Measurements from ENCODE around the gene C19orf81. TPM values are rescaled to one million over a fixed set of nuclear protein-coding genes. Genes with fewer than 3 reads are reported as not detected.
A peak's percentile ranks its signal among the peaks of the same experiment; 100 is the strongest.

C19orf81 gene
- total RNA-seq, 1 experiment from 2014 or later, result 22.4 TPM

DNA sequence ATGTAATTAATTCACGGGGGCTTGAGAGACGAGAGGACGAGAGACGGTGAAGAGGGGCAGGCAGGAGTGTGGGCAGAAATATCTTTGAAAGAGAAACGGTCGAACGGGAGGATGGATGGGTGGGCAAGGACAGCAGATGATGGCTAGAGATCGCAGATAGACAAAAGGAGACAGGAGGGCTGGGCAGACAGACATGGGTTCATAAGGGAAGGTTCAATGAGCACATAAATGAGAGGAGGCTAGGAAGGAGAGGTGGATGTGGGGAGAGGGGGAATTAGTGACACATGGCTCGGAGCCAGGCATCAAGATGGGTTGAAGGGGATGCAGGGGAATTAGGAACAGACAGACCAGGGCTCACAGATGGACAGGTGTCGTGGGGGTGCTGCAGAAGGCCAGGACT is 10.6 kb upstream of the C19orf81 start (continued):
- TF ChIP-seq, protein P1, sequence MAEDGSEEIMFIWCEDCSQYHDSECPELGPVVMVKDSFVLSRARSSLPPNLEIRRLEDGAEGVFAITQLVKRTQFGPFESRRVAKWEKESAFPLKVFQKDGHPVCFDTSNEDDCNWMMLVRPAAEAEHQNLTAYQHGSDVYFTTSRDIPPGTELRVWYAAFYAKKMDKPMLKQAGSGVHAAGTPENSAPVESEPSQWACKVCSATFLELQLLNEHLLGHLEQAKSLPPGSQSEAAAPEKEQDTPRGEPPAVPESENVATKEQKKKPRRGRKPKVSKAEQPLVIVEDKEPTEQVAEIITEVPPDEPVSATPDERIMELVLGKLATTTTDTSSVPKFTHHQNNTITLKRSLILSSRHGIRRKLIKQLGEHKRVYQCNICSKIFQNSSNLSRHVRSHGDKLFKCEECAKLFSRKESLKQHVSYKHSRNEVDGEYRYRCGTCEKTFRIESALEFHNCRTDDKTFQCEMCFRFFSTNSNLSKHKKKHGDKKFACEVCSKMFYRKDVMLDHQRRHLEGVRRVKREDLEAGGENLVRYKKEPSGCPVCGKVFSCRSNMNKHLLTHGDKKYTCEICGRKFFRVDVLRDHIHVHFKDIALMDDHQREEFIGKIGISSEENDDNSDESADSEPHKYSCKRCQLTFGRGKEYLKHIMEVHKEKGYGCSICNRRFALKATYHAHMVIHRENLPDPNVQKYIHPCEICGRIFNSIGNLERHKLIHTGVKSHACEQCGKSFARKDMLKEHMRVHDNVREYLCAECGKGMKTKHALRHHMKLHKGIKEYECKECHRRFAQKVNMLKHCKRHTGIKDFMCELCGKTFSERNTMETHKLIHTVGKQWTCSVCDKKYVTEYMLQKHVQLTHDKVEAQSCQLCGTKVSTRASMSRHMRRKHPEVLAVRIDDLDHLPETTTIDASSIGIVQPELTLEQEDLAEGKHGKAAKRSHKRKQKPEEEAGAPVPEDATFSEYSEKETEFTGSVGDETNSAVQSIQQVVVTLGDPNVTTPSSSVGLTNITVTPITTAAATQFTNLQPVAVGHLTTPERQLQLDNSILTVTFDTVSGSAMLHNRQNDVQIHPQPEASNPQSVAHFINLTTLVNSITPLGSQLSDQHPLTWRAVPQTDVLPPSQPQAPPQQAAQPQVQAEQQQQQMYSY (CRISPR knock-in tag; IDR thresholded peaks at IDR 0.05), result no peak
- TF ChIP-seq, protein P2, sequence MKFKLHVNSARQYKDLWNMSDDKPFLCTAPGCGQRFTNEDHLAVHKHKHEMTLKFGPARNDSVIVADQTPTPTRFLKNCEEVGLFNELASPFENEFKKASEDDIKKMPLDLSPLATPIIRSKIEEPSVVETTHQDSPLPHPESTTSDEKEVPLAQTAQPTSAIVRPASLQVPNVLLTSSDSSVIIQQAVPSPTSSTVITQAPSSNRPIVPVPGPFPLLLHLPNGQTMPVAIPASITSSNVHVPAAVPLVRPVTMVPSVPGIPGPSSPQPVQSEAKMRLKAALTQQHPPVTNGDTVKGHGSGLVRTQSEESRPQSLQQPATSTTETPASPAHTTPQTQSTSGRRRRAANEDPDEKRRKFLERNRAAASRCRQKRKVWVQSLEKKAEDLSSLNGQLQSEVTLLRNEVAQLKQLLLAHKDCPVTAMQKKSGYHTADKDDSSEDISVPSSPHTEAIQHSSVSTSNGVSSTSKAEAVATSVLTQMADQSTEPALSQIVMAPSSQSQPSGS (CRISPR knock-in tag; IDR thresholded peaks at IDR 0.05; ENCODE audit: borderline replicate concordance, low read depth), result no peak
- TF ChIP-seq, protein P3, sequence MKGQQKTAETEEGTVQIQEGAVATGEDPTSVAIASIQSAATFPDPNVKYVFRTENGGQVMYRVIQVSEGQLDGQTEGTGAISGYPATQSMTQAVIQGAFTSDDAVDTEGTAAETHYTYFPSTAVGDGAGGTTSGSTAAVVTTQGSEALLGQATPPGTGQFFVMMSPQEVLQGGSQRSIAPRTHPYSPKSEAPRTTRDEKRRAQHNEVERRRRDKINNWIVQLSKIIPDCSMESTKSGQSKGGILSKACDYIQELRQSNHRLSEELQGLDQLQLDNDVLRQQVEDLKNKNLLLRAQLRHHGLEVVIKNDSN (CRISPR knock-in tag; IDR thresholded peaks at IDR 0.05), result no peak
- no peak for TF ChIP-seq ETV6 (CRISPR knock-in tag; IDR thresholded peaks at IDR 0.05)
- no peak for TF ChIP-seq ZNF232 (CRISPR knock-in tag; IDR thresholded peaks at IDR 0.05)

DNA sequence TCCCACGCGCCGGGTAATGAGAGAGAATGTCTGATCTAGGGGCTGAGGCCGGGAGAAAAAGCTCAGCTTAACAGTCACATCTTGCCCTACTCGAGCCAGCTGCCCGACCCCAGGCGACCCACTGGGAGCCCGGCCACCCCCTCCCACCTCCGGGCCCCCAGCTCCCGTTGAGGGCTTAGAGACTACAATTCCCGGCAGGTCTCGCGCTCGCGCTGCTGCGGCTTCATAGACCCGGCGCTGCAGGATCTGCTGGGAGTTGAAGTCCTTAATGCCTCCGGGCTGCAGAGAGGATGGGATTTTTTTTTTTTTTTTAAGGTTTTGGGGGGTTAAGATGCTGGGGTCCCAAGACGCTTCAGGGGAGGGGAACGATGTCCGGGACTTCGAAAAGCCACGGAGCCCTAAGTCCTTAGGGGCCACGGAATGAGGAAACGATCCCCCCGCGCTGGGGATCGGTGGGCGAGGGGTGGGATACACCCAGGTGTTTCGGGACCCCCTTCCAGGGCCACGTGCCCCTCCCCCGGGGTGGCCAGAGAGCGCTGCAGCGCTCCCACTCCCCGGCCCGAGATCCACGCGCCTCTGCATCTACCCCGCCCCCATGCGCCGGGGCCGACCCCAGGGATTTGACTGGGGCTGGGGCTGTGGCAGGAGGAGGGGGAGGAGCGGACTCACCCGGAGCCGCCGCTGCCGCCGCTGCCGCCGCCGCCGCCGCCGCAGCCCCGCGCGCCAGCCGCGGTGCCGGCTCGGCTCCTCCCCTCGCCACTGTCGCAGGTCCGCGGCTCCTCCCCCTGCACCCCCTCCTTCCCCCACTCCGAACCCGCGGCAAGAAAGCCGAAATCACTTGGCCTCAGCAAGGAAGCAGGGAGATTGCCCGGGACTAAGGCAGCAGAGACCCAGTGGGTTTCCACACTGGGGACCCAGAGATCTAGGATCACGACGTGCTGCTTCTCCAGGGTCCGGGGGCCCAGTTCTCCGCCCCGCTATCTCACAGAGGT is 9.8 kb upstream of the C19orf81 start, which contains the start of gene SYT3:
TSS of gene SYT3 (minus strand) at position 761 of the 992 bp plus-strand sequence. CDS start 2,470 bp downstream, outside the sequence.
- ATAC-seq, result peak; percentile 91
- POLR2A ChIA-PET, result no interaction called here
- TF ChIP-seq JAZF1 (CRISPR knock-in tag; IDR thresholded peaks at IDR 0.05) (no peak), FOXP1 (CRISPR knock-in tag; IDR thresholded peaks at IDR 0.05; ENCODE audit: borderline replicate concordance) (no peak), SP1 (CRISPR knock-in tag; conservative IDR thresholded peaks at IDR 0.05) (peak; percentile 47; the same call in 1 of the 2 replicates)
- TF ChIP-seq, protein P4, sequence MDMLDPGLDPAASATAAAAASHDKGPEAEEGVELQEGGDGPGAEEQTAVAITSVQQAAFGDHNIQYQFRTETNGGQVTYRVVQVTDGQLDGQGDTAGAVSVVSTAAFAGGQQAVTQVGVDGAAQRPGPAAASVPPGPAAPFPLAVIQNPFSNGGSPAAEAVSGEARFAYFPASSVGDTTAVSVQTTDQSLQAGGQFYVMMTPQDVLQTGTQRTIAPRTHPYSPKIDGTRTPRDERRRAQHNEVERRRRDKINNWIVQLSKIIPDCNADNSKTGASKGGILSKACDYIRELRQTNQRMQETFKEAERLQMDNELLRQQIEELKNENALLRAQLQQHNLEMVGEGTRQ (CRISPR knock-in tag; IDR thresholded peaks at IDR 0.05), result peak; percentile 77
- TF ChIP-seq, protein P3 (CRISPR knock-in tag; IDR thresholded peaks at IDR 0.05), result peak; percentile 71
- Mint-ChIP-seq H3K9me3 (peaks cover 10% of the 10 kb centered on the region), H3K4me3 (peak within 1 kb of the TSS; percentile 88), H3K4me1 (peaks cover 16% of the 10 kb centered on the region), H3K36me3 (peaks cover 30% of the 10 kb centered on the region), H3K27me3 (ENCODE audit: low read depth) (peaks cover 28% of the 10 kb centered on the region), H3K27ac (no peak within 1 kb of the TSS)
- DNase-seq (ENCODE audit: low spot score), result peak; percentile 83
- CTCF ChIA-PET, result interaction anchor here (0.6 to 2.0 kb wide), 6 partner anchors 10 to 155 kb away, joined by 3 to 7 read pairs (median 4); partner anchors contain the start of gene C19orf81

DNA sequence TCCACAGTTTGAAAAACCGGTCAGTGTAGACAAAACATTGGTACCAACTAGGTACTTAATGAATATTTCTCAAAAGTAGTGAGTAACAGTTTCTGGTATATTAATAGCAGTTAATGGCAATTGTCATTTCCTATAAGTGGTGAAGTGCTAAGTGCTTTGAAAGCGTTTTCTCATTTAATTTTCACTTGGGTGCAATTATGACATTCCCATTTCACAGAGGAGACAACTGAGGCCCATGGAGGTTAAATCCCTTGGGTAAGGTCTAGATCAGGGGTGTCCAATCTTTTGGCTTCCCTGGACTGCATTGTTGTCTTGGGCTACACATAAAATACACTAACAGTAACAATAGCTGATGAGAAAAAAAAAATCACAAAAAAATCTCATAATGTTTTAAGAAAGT is 8.9 kb upstream of the C19orf81 start:
- peaks cover 6% of the 10 kb centered on the region for H3K9me3 Mint-ChIP-seq
- H3K27ac Mint-ChIP-seq, result no peak overlapping the region
- DNase-seq (ENCODE audit: low spot score) (no peak), ATAC-seq (no peak)
- H3K4me3 Mint-ChIP-seq, result peak overlapping the region; percentile 63
- TF ChIP-seq GTF2I (CRISPR knock-in tag; conservative IDR thresholded peaks at IDR 0.05), result peak; percentile 48; the same call in 1 of the 2 replicates
- no peak for TF ChIP-seq RORB (CRISPR knock-in tag; IDR thresholded peaks at IDR 0.05)
- no peak for TF ChIP-seq HMGA2 (CRISPR knock-in tag; IDR thresholded peaks at IDR 0.05)
- CTCF ChIA-PET, result interaction anchor here (2.0 kb wide), 1 partner anchor 9 kb away, joined by 6 read pairs; the partner anchor contains the start of gene C19orf81
- POLR2A ChIA-PET, result no interaction called here
- H3K4me1 Mint-ChIP-seq, result peaks cover 16% of the 10 kb centered on the region
- peaks cover 20% of the 10 kb centered on the region for H3K36me3 Mint-ChIP-seq
- H3K27me3 Mint-ChIP-seq (ENCODE audit: low read depth), result peaks cover 22% of the 10 kb centered on the region
